ENCODE data around the gene KCNH1.

DNA sequence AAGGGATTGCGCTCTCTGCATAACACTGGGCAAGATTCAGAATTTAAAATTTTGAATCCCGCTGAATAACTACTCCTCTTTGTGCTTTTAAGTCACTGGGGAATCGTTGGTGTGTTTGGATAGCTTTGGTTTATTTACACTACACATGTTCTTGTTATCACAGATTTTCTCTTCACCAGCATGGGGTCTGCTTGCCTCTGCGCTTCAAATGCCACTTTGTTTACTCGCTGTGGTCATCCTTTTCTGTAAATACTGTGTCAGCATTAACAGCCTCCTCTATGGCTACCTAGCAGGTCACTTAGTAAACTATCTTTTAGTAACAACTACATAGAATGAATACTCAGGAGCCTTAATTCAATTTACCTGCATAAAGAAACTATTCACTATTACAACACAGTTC is 14.4 kb upstream of the KCNH1 start:
- no peak for TF ChIP-seq TEAD4 (IDR thresholded peaks at IDR 0.05)
- TF ChIP-seq EP300 (IDR thresholded peaks at IDR 0.05; ENCODE audit: borderline replicate concordance) = no peak
- TF ChIP-seq TAF1 (IDR thresholded peaks at IDR 0.05; ENCODE audit: low read depth) = no peak
- TF ChIP-seq CREB1 (IDR thresholded peaks at IDR 0.05; ENCODE audit: low read depth) = no peak
- TF ChIP-seq EGR1 (IDR thresholded peaks at IDR 0.05) = no peak
- TF ChIP-seq, protein P1, sequence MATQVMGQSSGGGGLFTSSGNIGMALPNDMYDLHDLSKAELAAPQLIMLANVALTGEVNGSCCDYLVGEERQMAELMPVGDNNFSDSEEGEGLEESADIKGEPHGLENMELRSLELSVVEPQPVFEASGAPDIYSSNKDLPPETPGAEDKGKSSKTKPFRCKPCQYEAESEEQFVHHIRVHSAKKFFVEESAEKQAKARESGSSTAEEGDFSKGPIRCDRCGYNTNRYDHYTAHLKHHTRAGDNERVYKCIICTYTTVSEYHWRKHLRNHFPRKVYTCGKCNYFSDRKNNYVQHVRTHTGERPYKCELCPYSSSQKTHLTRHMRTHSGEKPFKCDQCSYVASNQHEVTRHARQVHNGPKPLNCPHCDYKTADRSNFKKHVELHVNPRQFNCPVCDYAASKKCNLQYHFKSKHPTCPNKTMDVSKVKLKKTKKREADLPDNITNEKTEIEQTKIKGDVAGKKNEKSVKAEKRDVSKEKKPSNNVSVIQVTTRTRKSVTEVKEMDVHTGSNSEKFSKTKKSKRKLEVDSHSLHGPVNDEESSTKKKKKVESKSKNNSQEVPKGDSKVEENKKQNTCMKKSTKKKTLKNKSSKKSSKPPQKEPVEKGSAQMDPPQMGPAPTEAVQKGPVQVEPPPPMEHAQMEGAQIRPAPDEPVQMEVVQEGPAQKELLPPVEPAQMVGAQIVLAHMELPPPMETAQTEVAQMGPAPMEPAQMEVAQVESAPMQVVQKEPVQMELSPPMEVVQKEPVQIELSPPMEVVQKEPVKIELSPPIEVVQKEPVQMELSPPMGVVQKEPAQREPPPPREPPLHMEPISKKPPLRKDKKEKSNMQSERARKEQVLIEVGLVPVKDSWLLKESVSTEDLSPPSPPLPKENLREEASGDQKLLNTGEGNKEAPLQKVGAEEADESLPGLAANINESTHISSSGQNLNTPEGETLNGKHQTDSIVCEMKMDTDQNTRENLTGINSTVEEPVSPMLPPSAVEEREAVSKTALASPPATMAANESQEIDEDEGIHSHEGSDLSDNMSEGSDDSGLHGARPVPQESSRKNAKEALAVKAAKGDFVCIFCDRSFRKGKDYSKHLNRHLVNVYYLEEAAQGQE (IDR thresholded peaks at IDR 0.05; ENCODE audit: low read depth) = no peak
- TF ChIP-seq NFIC (IDR thresholded peaks at IDR 0.05) = no peak
- TF ChIP-seq YY1 (IDR thresholded peaks at IDR 0.05; ENCODE audit: low read depth) = no peak
- TF ChIP-seq TCF12 (IDR thresholded peaks at IDR 0.05; ENCODE audit: low read depth) = no peak
- TF ChIP-seq ZBTB7A (IDR thresholded peaks at IDR 0.05; ENCODE audit: low read depth) = no peak
- no peak for TF ChIP-seq CEBPB (IDR thresholded peaks at IDR 0.05)
- no peak for TF ChIP-seq RAD21 (IDR thresholded peaks at IDR 0.05; ENCODE audit: low read depth)
- TF ChIP-seq, protein P2, sequence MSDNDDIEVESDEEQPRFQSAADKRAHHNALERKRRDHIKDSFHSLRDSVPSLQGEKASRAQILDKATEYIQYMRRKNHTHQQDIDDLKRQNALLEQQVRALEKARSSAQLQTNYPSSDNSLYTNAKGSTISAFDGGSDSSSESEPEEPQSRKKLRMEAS (IDR thresholded peaks at IDR 0.05) = no peak
- TF ChIP-seq, protein P3, sequence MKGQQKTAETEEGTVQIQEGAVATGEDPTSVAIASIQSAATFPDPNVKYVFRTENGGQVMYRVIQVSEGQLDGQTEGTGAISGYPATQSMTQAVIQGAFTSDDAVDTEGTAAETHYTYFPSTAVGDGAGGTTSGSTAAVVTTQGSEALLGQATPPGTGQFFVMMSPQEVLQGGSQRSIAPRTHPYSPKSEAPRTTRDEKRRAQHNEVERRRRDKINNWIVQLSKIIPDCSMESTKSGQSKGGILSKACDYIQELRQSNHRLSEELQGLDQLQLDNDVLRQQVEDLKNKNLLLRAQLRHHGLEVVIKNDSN (IDR thresholded peaks at IDR 0.05) = no peak
